Measurements from ENCODE around the gene PPIL6.
"Not testable (repeated sequence)": the region's sequence is repeated elsewhere in the genome, so short reads cannot be mapped to it uniquely, and the experiment has no call there.

PPIL6 gene

GRCh38 chr6:109370336-109370735, 70.1 kb downstream of the PPIL6 start:
- no peak for TF ChIP-seq CTCF (IDR thresholded peaks at IDR 0.05; ENCODE audit: extremely low read depth, missing control alignments)

GRCh38 chr6:109369728-109370127, 70.7 kb downstream of the PPIL6 start:
- no peak for DNase-seq (ENCODE audit: low spot score)
- no peak for TF ChIP-seq CTCF (IDR thresholded peaks at IDR 0.05; ENCODE audit: extremely low read depth, missing control alignments)

More at GRCh38 chr6:109370336-109370735, 70.1 kb downstream of the PPIL6 start:
- DNase-seq (ENCODE audit: low spot score): no peak

- not testable (repeated sequence) for DNase-seq (ENCODE audit: low spot score)
Measured at GRCh38 chr6:109364382-109365078, 75.9 kb downstream of the PPIL6 start.

GRCh38 chr6:109363753-109364152, 76.7 kb downstream of the PPIL6 start:
- TF ChIP-seq CTCF (IDR thresholded peaks at IDR 0.05; ENCODE audit: extremely low read depth, missing control alignments): no peak
- no peak for DNase-seq (ENCODE audit: low spot score)

- TF ChIP-seq CTCF (IDR thresholded peaks at IDR 0.05; ENCODE audit: extremely low read depth, missing control alignments): no peak
- no peak for DNase-seq (ENCODE audit: low spot score)
Measured at GRCh38 chr6:109362102-109362884, 78.1 kb downstream of the PPIL6 start.

GRCh38 chr6:109360791-109361190, 79.6 kb downstream of the PPIL6 start:
- DNase-seq (ENCODE audit: low spot score): no peak
- no peak for TF ChIP-seq CTCF (IDR thresholded peaks at IDR 0.05; ENCODE audit: extremely low read depth, missing control alignments)

GRCh38 chr6:109360281-109360680, 80.1 kb downstream of the PPIL6 start:
- no peak for DNase-seq (ENCODE audit: low spot score)
- no peak for TF ChIP-seq CTCF (IDR thresholded peaks at IDR 0.05; ENCODE audit: extremely low read depth, missing control alignments)

Measured in GM20000 (cell line).